ENCODE measurements around the gene DCLK2. TPM values are rescaled to one million over a fixed set of nuclear protein-coding genes. Genes with fewer than 3 reads are reported as not detected.

DCLK2 gene
- total and polyA plus RNA-seq, 2 of the 8 experiments (the other 6 are each of a cell fraction or from before 2014, with no cell fraction given): 0.32 to 0.37 TPM

DNA sequence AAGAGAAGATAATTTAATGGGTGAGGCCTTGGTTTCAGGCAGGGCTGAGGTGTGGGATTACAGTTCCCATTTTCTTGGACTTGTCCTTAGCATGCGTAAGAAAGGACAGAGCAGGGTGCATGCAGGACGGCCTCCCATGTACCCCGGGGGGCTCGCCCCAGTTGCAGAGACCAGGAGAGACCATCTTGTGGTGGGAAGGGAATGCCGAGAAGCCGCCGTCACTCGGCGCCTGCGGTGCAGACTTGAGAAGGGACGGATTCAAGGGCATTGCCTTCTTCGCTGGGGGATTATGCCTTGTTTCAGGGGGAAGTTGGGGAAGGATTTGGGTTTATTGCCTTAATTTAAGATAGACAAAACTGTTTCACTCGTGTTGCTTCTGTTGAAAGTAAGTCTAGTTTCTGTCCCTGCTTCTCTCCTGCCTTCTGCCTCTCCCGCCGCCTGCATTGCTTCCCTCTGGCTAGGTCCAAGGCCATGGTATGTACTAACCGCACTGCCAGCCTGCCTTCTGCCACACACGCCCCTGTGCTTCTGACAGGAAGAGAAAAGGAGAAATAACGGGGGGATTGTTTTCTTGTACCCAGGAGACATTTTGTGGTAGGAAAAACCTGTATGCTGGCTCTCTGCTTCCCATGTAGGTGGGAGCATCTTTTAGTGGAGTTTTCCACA, 175.9 kb downstream of the DCLK2 start (continued):
- TF ChIP-seq, protein P1, sequence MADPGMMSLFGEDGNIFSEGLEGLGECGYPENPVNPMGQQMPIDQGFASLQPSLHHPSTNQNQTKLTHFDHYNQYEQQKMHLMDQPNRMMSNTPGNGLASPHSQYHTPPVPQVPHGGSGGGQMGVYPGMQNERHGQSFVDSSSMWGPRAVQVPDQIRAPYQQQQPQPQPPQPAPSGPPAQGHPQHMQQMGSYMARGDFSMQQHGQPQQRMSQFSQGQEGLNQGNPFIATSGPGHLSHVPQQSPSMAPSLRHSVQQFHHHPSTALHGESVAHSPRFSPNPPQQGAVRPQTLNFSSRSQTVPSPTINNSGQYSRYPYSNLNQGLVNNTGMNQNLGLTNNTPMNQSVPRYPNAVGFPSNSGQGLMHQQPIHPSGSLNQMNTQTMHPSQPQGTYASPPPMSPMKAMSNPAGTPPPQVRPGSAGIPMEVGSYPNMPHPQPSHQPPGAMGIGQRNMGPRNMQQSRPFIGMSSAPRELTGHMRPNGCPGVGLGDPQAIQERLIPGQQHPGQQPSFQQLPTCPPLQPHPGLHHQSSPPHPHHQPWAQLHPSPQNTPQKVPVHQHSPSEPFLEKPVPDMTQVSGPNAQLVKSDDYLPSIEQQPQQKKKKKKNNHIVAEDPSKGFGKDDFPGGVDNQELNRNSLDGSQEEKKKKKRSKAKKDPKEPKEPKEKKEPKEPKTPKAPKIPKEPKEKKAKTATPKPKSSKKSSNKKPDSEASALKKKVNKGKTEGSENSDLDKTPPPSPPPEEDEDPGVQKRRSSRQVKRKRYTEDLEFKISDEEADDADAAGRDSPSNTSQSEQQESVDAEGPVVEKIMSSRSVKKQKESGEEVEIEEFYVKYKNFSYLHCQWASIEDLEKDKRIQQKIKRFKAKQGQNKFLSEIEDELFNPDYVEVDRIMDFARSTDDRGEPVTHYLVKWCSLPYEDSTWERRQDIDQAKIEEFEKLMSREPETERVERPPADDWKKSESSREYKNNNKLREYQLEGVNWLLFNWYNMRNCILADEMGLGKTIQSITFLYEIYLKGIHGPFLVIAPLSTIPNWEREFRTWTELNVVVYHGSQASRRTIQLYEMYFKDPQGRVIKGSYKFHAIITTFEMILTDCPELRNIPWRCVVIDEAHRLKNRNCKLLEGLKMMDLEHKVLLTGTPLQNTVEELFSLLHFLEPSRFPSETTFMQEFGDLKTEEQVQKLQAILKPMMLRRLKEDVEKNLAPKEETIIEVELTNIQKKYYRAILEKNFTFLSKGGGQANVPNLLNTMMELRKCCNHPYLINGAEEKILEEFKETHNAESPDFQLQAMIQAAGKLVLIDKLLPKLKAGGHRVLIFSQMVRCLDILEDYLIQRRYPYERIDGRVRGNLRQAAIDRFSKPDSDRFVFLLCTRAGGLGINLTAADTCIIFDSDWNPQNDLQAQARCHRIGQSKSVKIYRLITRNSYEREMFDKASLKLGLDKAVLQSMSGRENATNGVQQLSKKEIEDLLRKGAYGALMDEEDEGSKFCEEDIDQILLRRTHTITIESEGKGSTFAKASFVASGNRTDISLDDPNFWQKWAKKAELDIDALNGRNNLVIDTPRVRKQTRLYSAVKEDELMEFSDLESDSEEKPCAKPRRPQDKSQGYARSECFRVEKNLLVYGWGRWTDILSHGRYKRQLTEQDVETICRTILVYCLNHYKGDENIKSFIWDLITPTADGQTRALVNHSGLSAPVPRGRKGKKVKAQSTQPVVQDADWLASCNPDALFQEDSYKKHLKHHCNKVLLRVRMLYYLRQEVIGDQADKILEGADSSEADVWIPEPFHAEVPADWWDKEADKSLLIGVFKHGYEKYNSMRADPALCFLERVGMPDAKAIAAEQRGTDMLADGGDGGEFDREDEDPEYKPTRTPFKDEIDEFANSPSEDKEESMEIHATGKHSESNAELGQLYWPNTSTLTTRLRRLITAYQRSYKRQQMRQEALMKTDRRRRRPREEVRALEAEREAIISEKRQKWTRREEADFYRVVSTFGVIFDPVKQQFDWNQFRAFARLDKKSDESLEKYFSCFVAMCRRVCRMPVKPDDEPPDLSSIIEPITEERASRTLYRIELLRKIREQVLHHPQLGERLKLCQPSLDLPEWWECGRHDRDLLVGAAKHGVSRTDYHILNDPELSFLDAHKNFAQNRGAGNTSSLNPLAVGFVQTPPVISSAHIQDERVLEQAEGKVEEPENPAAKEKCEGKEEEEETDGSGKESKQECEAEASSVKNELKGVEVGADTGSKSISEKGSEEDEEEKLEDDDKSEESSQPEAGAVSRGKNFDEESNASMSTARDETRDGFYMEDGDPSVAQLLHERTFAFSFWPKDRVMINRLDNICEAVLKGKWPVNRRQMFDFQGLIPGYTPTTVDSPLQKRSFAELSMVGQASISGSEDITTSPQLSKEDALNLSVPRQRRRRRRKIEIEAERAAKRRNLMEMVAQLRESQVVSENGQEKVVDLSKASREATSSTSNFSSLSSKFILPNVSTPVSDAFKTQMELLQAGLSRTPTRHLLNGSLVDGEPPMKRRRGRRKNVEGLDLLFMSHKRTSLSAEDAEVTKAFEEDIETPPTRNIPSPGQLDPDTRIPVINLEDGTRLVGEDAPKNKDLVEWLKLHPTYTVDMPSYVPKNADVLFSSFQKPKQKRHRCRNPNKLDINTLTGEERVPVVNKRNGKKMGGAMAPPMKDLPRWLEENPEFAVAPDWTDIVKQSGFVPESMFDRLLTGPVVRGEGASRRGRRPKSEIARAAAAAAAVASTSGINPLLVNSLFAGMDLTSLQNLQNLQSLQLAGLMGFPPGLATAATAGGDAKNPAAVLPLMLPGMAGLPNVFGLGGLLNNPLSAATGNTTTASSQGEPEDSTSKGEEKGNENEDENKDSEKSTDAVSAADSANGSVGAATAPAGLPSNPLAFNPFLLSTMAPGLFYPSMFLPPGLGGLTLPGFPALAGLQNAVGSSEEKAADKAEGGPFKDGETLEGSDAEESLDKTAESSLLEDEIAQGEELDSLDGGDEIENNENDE (IDR thresholded peaks at IDR 0.05; ENCODE audit: insufficient replicate concordance, low read length): no peak
- no peak for TF ChIP-seq TAF7 (optimal IDR thresholded peaks at IDR 0.05; ENCODE audit: borderline replicate concordance, low read depth, low read length)
- no peak for TF ChIP-seq RNF2 (IDR thresholded peaks at IDR 0.05; ENCODE audit: borderline replicate concordance, low read depth, low read length, missing control alignments, poor library complexity, severe bottlenecking)
- TF ChIP-seq GABPA (IDR thresholded peaks at IDR 0.05; ENCODE audit: borderline replicate concordance, insufficient read depth, low read length): no peak
- no peak for TF ChIP-seq RXRA (IDR thresholded peaks at IDR 0.05; ENCODE audit: insufficient read depth, low read depth, low read length)
- no peak for TF ChIP-seq SAP30 (IDR thresholded peaks at IDR 0.05; ENCODE audit: insufficient read depth, insufficient replicate concordance, low read length)
- TF ChIP-seq, protein P2, sequence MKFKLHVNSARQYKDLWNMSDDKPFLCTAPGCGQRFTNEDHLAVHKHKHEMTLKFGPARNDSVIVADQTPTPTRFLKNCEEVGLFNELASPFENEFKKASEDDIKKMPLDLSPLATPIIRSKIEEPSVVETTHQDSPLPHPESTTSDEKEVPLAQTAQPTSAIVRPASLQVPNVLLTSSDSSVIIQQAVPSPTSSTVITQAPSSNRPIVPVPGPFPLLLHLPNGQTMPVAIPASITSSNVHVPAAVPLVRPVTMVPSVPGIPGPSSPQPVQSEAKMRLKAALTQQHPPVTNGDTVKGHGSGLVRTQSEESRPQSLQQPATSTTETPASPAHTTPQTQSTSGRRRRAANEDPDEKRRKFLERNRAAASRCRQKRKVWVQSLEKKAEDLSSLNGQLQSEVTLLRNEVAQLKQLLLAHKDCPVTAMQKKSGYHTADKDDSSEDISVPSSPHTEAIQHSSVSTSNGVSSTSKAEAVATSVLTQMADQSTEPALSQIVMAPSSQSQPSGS (IDR thresholded peaks at IDR 0.05; ENCODE audit: low read length): no peak
